Stimulated activated CD4-positive, alpha-beta T cell treated with anti-CD3 and anti-CD28 coated beads, Interleukin-2, amount 100 ng/mL, for 48 hours (primary cell): ENCODE results near the gene INTS1.
A peak's percentile ranks its signal among the peaks of the same experiment; 100 is the strongest.
"Not testable (repeated sequence)": the region's sequence is repeated elsewhere in the genome, so short reads cannot be mapped to it uniquely, and the experiment has no call there.

ENCODE experiments used
- DNase-seq, 2 donors: peaks; one replicate each; pipeline ENCODE4 v3.0.0-alpha.2; 2020

Gene INTS1

DNA sequence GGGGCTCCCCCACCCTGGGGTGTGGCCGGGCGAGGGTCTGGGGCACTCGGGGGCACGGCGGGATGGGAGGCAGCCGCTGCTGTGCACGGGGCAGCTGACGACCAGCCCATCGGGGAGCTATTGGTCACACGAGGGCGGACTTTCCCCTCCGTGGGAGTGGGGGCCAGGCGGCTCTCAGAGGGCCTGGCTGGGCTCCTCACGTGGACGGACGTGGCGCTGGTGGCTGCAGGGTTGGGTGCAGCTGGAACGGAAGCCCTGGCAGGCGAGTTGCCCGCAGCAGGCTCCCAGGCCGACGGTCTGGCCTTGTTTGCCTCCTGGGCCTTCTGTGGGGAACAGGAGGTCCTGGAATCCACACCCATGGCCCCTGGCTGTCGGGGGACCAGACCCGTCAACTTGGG lies 59.3 kb downstream of the INTS1 start:
- DNase-seq: no peak

DNA sequence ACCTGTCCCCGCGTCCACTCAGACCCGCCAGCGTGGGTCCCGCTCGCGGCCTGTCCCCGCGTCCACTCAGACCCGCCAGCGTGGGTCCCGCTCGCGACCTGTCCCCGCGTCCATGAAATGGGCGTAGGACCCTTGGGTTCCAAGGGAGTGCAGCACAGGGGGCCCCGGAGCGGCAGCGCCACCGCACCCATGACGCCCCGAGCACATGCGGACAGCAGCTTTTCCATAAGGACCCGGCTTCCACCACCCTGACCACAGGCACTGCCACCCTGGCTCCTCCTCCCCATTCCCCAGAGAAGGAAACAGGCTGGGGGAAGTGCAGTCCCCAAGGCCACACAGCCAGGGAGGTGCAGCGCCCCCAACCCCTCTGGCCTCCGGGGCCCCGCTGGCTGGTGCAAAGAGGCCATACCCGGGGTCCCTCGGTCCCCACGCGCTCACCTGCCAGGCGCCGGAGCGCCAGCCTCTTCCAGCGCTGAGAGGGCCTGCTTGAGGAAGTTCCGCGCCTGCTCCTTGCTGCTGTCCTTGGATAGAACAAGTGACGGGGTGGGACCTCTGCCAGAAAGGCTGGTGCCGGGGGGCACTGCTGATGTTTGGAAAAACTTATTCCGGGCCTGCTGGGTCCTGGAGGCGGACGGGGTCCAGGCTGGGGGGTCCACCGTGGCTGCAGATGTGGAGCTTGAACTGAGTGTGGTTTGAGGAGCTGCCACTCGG lies 59.8 kb downstream of the INTS1 start:
- no peak for DNase-seq

DNA sequence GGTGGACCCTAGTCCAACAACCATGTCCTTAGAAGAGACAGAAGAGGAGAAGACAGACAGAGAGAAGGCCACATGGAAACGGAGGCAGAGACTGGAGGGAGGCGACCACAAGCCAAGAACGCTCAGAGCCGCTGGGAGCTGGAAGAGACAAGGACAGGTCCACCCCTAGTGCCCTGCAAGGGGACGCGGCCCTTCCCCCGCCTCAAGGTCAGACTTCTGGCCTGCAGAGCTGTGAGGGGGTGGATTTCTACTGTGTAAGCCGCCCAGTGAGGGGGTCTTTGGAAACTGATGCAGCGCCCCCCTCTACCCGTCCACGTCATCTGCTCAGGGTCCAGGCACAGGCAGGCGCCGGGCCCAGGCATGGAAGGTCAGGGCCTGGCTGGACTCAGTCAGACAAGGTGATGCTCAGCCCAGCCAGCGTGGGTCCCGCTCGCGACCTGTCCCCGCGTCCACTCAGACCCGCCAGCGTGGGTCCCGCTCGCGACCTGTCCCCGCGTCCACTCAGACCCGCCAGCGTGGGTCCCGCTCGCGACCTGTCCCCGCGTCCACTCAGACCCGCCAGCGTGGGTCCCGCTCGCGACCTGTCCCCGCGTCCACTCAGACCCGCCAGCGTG lies 60.5 kb downstream of the INTS1 start:
- DNase-seq: not testable (repeated sequence)

DNA sequence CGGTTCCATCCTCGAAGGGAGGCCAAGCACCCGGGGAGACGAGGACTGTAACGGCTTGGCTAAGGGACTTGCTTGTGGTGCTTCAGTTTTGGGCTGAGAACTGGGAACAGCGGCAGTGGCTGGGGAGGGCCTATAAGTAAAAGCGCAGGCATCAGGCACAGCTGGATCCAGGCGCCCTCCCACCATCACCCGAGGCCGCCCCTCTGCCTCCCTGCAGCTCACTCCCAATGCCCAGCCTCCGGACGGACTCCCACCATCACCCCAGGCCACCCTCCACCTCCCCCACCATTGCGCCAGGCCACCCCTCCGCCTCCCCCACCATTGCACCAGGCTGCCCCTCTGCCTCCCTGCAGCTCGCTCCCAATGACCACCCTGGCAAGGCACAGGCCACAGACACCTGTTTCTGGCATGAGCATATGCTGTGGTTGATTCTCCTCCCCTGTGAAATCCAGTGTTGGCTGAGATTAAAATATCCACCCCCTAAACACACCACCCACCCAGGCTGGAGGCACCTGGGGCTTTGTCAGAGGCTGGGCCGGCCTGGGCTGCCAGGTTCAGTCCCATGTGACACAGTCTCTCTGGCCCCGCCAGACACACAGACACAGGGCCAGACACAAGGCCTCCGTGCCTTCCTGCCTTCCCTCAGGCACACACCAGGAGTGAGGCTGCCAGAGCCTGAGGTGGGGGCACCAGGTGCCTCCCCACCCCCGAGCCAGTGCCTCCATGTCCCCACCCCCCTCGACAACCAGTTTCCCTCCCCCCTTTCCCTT lies 61.6 kb downstream of the INTS1 start:
- no peak for DNase-seq

DNA sequence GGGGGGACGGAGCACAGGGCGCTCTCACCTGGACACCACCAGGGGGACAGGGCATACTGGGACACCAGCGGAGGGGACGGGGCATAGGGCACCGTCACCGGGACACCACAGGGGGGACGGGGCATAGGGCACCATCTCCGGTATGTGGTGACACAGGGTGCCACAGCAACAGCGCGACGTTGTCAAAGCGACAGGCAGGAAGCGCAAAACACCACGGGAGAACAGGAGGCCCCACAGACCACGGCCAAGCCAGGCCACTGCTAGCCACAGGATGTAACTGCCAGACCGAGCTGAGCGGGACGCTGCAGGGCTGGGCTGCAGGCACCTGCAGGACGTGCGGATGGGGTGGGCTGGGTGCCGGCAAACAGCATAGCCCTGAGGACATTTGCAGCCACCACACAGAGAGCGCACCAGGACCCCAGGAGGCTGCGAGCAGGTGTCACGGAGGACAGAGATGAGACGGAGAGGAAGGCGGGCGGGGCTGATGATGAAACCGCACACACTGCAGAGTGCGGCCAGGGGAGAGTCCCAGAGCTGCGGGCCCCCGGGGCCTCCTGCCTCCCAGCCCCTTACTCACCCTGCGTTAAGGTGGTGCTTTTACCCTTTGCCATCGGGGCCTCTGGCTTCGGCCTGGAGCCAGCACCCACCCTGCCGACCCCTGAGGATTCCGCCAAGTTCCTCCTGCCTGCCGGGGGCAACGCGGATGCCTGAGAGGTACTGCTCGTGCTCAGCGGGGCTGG lies 62.4 kb downstream of the INTS1 start:
- DNase-seq: no peak

DNA sequence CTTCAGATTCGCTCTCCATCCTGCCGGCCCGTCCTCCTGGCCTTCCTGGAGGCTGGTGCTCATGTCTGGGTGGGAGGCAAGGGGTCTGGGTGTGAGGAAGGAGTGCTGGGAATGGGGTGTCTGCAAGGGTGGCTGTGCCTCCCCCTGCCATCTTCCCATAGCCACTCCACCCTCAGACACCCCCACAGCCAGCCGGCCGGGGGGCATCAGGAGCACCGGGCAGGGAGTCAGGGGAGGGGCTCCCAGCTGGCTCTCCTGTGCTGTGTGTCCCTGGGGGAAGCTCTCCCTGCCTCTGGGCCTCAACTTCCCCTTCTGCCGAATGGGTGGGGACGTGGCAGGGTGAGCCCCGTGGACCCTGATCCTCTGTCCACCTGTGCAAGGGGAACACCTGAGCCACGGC lies 63.6 kb downstream of the INTS1 start:
- DNase-seq: no peak

DNA sequence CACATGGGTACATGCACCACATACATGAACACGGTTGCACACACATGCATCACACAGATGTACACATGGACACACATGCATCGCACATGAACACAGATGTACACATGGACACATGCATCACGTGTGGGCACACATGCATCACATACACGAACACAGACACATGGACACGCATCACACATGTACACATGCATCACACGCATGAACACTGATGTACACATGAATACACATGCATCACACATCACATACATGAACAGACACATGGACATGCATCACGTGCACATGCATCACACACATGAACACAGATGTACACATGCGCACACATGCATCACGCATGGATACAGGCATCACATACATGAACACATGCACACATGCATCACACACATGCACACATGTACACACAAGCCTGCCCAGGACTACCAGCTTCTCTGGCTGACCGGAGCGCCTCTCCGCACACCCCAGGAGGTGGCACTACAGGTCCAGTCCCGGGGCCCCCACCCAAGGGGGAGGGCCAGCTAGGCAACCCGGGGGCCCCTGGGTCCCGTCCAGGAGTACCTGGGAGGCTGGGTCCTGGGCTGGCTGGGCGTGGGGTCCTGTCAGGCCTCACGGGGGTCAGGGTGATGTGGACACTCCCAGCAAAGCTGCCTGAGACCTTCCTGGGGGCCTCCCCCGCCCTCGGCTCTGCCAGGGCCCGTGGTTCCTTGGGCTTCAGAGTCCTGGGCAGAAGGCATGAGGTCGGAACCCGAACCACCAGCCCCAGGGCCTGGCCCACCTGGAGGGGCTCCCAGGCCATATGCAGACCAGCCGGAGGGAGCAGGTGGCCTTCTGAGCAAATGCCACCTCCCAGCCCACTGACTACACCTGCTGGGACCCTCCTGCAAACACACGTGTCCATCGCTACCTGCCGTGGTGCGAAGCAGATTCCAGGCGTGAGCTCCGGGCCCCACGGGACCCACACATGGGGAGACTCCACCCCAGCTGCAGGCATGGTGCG lies 64.5 kb downstream of the INTS1 start:
- no peak for DNase-seq

DNA sequence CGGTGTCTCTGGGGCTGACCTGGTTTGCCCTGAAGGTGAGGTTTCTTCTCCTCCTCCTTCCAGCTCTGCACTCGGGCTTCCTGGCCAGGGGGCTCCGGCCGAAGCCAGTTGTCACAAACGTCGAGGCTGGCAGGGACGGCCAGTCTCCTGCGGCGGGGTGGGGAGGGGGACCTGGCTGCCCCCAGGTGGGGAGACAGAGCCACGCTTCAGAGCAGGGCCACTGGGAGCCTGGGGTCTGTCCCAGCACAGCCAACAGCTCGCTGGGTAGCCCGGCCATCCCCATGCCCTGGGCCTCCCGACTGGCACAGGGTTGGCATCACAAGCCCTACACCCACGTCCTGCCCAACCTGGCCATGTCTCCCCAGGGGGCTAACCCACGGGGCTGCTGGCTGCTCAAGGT lies 65.4 kb downstream of the INTS1 start:
- DNase-seq: no peak

DNA sequence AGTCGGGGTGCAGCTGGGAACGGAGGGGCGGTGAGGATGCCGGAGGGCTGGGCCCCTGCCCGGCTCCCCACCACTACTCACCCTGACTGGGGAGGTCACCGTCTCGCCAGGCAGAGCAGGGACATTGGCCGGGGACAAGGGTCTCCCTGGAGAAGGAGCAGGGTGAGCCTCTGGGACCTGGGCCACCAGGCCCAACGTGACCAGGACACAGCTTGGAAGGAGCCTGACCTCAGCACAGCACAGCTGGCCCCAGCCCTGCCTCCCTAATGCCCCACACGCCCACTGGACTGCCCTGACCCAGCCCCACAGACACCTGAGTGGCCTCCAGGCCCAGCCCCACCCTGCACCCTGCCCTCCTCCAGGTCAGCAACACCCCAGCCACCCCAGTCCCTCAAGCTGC lies 66.0 kb downstream of the INTS1 start:
- no peak for DNase-seq

DNA sequence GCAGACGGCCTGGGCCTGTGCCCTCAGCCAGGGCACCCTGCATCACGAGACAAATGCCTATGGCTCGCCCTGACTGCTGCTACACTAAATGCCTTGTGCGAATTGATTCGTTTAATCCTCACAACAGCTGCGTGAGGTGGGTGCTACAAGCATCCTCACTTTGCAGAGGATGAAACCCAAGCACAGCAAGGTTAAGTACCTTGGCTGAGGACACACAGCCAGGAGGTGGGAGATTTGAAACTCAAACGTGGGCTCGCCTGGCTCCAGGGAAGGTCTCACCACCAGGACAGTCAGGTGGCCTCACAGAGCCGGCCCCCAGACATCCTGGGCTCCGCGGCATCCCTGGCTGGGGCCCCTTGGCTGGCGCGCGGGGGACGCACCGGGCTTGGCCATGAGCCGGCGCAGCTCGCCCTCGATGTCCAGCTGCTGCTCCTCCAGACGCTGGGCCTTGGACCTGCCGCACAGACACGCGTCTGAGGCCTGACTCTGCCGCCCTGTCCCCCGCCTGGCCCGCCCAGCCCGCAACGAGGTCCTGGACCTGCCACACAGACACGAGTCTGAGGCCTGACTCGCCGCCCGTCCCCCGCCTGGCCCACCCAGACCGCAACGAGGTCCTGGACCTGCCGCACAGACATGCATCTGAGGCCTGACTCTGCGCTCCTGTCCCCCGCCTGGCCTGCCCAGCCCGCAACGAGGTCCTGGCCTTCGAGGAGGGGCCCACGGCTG lies 66.9 kb downstream of the INTS1 start:
- DNase-seq: no peak

DNA sequence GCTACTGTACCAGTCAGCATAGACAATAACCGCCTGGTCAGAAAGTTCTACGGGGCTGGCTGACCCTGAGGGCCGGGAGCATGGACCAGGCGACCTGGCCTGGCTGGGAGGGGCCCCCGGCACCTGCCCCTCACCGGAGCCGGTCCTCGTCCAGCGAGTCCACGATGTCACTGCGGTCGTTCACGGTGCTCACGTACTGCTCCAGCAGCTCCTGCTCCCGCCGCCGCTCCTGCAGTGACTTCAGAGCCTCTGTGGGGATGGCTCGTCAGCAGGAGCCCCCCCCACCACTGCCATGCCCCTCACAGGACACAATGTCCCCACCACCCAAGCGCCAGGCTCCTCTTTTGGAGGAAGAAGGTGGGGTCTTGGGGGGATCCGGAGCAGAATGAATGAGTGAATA lies 67.6 kb downstream of the INTS1 start:
- no peak for DNase-seq

DNA sequence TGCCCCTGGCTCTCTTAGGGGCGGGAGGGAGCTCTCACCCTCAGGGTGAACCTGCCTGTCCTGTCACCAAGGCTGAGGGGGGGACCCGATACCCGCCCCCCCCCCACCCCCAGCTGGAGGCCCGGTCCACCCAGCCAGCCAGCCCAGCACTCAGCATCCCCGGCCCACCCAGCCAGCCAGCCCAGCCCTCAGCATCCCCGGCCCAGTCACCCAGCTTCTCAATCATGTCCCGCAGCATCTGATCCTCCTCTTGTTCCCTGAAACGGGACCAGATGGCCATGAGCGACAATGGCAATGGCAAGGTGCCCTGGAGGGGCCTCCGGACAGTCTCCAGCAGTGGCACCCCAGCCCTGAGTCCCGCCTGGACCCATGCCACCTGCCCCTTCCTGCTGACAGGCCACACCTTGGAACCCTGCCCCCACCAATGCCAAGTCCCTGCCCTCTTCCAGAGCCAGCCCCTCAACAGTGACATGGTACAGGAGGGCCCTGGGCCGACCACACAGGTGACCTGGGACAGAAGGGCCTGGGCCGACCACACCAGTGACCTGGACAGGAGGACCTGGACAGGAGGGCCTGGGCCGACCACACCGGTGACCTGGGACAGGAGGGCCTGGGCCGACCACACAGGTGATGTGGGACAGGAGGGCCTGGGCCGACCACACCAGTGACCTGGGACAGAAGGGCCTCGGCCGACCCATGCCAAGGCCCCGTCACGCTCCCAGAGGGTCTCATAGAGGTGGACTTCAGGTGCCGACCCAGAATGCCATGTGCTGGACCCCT lies 69.1 kb downstream of the INTS1 start:
- no peak for DNase-seq

DNA sequence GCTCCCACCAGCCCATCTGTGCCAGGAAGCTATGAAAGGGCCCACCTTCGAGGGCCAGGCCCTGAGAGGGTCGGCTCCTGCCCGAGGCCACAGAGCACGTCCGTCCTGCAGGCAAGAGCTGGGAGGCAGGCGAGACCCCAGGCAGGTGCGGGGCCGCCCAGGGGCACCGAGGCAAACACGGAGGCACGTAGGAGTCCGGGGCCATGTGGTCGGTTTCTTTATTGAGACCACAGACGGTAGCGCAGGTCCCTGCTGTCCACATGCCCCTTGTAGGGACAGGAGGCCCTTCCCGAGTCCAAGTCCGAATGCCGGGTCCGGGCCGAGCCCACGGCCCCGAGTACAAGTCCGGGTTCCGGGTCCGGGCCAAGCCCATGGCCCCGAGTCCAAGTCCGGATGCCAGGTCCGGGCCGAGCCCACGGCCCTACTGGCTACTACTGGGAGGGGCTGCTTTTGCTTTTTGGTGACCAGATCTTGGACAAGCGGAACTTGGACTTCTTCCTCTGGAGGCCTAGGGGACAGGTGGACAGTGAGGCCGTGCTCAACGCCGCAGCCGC lies 69.9 kb downstream of the INTS1 start:
- no peak for DNase-seq

DNA sequence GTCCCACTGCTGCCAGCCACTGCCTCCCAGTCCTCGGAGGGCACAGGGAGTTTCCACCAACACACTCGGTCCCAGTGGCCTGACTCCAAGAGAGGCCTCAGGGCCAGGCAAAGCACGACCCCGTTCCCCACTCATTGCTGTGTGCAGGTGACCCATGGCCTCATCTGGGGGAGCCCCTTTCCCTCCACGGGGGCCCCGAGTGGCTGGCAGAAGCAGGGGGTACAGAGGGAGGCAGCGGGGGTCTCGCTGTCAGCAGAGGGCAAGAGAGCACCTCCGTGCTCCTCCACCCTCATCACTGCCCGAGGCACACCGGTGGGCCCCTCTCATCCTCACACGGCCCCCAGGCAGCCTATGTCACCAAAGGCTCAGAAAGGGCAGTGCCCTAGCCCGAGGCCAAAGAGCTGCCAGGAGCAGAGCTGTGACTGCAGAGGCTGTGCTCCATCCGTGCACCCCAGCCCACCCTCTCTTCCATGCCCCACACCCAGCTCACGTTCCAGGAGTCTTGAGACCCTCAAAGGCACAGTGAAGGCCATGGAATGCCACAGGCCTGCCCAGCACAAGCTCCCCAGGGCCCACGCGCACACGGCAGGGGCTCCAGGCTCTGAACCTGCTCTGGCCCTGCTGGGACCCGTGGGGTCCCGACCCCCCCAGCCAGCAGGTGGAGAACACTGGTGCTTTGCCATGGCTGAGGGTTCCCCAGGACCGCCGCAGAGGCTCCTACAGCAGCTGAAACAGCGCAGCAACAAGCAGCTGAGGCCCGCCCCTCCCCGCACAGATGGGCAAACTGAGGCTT lies 70.9 kb downstream of the INTS1 start:
- no peak for DNase-seq

DNA sequence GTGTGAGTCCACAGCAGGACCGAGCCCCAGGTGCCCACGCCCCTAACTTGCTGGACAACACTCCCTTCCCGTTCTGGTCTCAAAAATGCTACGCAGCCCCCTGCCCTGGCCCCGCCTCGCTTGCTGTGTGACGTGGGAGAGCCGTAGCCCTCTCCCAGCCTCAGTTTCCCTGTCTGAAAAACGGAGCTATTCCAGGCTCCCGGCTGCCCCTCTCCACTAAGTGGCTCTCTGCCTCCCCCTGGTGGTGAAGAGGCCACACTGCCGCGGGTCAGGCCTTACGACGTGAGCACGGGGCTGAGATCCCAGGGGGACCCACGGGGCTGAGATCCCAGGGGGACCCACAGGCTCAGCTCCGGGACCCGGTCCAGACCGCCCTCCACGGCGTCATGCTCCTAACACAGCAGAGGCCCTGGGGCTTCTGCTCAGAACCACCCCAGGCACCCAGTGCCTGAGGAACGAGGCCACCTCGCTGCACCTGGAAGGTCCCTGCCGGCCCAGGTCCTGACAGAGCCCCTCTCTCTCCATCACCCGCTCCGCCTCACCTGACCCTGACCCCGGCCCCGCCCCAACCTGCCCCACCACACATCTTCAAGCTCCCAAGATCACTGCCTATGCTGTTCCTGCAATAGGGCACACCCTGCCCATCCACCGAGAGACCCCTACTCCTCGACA lies 71.6 kb downstream of the INTS1 start:
- DNase-seq: peak; percentile 84 to 87

DNA sequence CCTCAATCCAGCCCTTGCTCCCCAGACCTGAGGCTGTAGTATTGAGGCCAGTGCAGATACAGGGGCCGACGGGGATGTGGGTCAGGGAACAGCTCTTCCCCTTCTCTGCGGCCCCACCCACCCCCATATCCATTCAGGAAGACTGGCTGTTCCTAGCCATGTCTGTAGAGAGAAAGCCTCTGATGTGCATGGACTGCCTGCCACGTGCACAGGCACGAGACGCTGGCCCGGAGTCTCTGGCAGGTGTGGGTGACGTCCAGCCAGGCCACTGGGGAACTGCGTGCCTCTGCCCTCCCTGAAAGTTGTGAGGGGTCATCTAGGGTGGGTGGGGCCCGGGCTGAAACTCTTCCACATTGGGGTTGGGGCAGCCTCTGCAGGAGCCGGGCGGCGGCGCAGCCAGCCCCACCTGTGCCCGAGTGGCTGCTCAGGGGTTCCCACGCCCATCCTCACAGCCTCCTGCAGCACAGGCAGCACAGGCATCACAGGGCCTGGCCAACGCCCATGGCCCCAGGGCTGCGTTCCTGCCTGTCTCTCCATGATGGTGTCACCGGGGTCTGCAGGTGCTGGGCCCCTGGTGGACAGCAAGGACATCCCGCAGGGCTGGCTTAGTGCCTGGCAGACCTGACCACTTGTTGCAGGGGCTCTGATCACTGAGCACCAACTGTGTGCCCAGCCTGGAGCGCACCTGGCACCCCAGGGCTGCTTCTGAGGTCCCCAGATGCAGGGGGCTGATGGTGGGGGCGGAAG lies 72.4 kb downstream of the INTS1 start:
- DNase-seq: no peak

DNA sequence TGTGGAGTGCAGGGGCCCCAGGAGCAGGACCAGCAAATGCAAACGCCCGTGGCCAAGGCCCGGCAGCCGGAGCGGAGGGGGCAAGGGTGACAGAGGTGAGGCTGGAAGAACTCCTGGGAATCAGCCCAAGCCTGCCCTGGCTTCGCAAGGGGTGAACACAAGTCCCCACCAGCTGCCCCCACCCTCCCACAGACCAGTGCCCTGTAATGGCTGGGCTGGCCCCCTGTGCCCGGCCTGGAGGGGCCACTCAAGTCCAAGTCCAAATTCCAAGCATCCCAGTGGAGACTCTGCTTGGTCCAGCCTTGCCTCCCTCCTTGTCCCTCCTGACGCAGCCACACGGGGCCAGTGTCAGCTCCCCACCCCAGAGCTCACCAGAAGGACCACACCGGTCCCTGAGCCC lies 73.0 kb downstream of the INTS1 start:
- no peak for DNase-seq
